K562 (cell line): Measurements from ENCODE around the gene ZP1. TPM values are rescaled to one million over a fixed set of nuclear protein-coding genes. Genes with fewer than 3 reads are reported as not detected.

Experiments
- CBFA2T3 ChIP-seq: fragments of 450-650 bp; IDR thresholded peaks from 2 replicates; pipeline ENCODE4 v1.6.1; 2017
- CBX8 ChIP-seq: fragments of 200-600 bp; sonication (generic); IDR thresholded peaks from 2 replicates; pipeline ENCODE4 v1.6.1; 2012; ENCODE audit warnings: borderline replicate concordance, mixed run types, low read depth, mild to moderate bottlenecking, moderate library complexity, mixed read lengths, low read length, control low read depth, inconsistent platforms; ENCODE audit not compliant: poor library complexity, severe bottlenecking; ENCODE audit errors: extremely low read depth
- DPF2 ChIP-seq: fragments of 450-650 bp; IDR thresholded peaks from 2 replicates; pipeline ENCODE4 v1.6.1; 2016
- EP400 ChIP-seq: fragments of 450-650 bp; IDR thresholded peaks from 2 replicates; pipeline ENCODE4 v1.6.1; 2017; ENCODE audit warnings: antibody characterized with exemption, mild to moderate bottlenecking, moderate library complexity
- ESRRB ChIP-seq: fragments of 250-450 bp; sonication (Bioruptor Pico); IDR thresholded peaks from 2 replicates; pipeline ENCODE4 v1.5.0; 2020; ENCODE audit warnings: mild to moderate bottlenecking, moderate library complexity, borderline replicate concordance
- ETV5 ChIP-seq: sonication (generic); formaldehyde crosslinking; IDR thresholded peaks from 2 replicates; pipeline ENCODE4 v1.4.0; 2020; ENCODE audit warnings: low read depth, mild to moderate bottlenecking, missing genetic modification reagents
- HDGF ChIP-seq: fragments of 450-650 bp; IDR thresholded peaks from 2 replicates; pipeline ENCODE4 v1.6.1; 2016
- JUNB ChIP-seq: fragments of 450-650 bp; formaldehyde crosslinking; conservative IDR thresholded peaks from 2 replicates; pipeline ENCODE4 v1.4.0; 2020; ENCODE audit warnings: mild to moderate bottlenecking
- NR0B1 ChIP-seq: fragments of 450-650 bp; IDR thresholded peaks from one replicate; pipeline ENCODE4 v1.6.1; 2018; ENCODE audit warnings: mild to moderate bottlenecking, moderate library complexity; ENCODE audit not compliant: partially characterized antibody
- PHF8 ChIP-seq: fragments of 200-600 bp; sonication (generic); IDR thresholded peaks from 2 replicates; pipeline ENCODE4 v1.6.1; 2012; ENCODE audit warnings: mixed run types, mild to moderate bottlenecking, inconsistent platforms, low read length, moderate library complexity, borderline replicate concordance
- PML ChIP-seq: IDR thresholded peaks from 2 replicates; pipeline ENCODE4 v1.6.1; 2012; ENCODE audit warnings: low read length, inconsistent platforms
- RNF2 ChIP-seq: sonication (generic); IDR thresholded peaks from 2 replicates; pipeline ENCODE4 v1.6.1; 2016
- SREBF2 ChIP-seq: sonication (generic); formaldehyde crosslinking; IDR thresholded peaks from 2 replicates; pipeline ENCODE4 v1.4.0; 2020; ENCODE audit warnings: mild to moderate bottlenecking, missing genetic modification reagents
- TOE1 ChIP-seq, 2 experiments: fragments of 450-650 bp in 1 of 2; sonication (generic) in 1 of 2; formaldehyde crosslinking in 1 of 2; IDR thresholded peaks; 2 replicates each; pipeline versions ENCODE4 v1.7.1 to v1.8.0; 2016 to 2022; ENCODE audit warnings: borderline replicate concordance in 2 of 2, mild to moderate bottlenecking in 2 of 2, antibody characterized with exemption in 1 of 2, inconsistent platforms in 1 of 2, low read depth in 1 of 2, missing genetic modification reagents in 1 of 2, moderate library complexity in 1 of 2
- ZKSCAN1 ChIP-seq: fragments of 150-350 bp; IDR thresholded peaks from 2 replicates; pipeline ENCODE4 v1.6.1; 2016; ENCODE audit warnings: low read depth, low read length
- polyA plus RNA-seq, 8 experiments: library from polyadenylated mRNA; depleted of rRNA in 4 of 8; stranded (reverse) in 5 of 8; unstranded in 3 of 8; fragments of >200 nt; fragmentation: Nextera tagmentation in 2 of 8; fragmentation: Illumina TruSeq in 1 of 8; extraction: Ambion mirVana in 2 of 8; extraction: Trizol in 1 of 8; gene quantifications; 2 replicates each; pipeline versions ENCODE4 v1.2.1 to v1.2.3, GENCODE V29; 2011 to 2014; ENCODE audit warnings: inconsistent platforms in 1 of 8, missing spikeins in 1 of 8
- total RNA-seq, 7 experiments: library from RNA; depleted of rRNA in 6 of 7; stranded (reverse); fragments of >200 nt in 6 of 7; fragmentation: Illumina TruSeq in 2 of 7; extraction: Trizol in 2 of 7; gene quantifications; 2 replicates each; pipeline versions ENCODE4 v1.2.1 to v1.2.3, GENCODE V29; 2011 to 2021; ENCODE audit warnings: low replicate concordance in 1 of 7
- TF ChIP-seq, protein P1 (sequence below), 2 experiments: IDR thresholded peaks; 2 replicates each; pipeline ENCODE4 v1.6.1; 2012; ENCODE audit warnings: improper control_type of control experiment in 2 of 2, low read depth in 2 of 2, low read length in 2 of 2, borderline replicate concordance in 1 of 2
- TF ChIP-seq, protein P2 (sequence below): fragments of 250-450 bp; sonication (Bioruptor Pico); IDR thresholded peaks from 2 replicates; pipeline ENCODE4 v1.8.0; 2022; ENCODE audit warnings: inconsistent platforms

The ZP1 gene
- total and polyA plus RNA-seq, 9 of the 15 experiments (the other 6 are each of a cell fraction or from before 2014, with no cell fraction given) = 0.11 to 0.15 TPM; not detected in 7

DNA sequence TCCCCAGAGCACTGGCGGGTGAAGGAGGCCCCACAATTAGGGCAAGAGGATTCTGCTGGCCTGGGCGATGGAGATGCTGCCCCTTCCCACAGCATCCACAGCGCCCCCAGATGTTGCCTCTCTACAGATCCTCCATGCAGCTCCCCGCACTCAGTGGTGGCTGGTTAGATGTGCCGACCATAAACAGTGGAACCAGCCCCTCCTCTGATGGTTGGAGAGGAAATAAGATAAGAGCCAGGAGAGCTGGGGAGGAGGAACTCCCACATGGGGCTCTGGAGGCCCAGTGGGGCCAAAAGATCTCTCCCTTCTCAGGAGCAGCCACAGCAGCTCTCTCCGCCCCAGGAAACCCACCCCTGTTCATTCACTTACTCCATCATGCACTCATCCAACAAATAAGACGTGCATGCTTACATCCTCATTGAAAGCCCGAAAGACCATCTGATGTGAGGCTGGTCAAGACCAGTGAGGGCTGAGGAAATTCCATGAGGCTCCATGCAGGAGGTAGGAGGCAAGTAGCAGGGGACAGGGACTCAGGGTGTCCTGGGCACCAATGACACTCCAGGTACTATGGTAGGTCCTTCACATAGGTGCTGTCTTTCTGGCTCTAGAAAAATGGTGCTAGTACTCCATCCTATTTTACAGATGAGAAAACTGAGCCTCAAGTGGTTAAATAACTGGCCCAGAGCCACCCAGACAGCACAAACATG is 13.0 kb upstream of the ZP1 start (continued):
- 0 out of 2 replicates have a peak, but pooled peaks have one; percentile 26 for TF ChIP-seq HDGF
- no peak for TF ChIP-seq JUNB
- peak; percentile 35; the same call in 1 of the 2 replicates for TF ChIP-seq PHF8
- TF ChIP-seq ETV5 (CRISPR knock-in tag) = peak; percentile 46; the same call in 1 of the 2 replicates
- TF ChIP-seq RNF2 = peak; percentile 78; the same call in 1 of the 2 replicates
- no peak for TF ChIP-seq ESRRB (CRISPR knock-in tag)
- peak; percentile 41; the same call in 1 of the 2 replicates for TF ChIP-seq EP400
- TF ChIP-seq PML = no peak
- TF ChIP-seq NR0B1 = no peak
- TF ChIP-seq, protein P1, sequence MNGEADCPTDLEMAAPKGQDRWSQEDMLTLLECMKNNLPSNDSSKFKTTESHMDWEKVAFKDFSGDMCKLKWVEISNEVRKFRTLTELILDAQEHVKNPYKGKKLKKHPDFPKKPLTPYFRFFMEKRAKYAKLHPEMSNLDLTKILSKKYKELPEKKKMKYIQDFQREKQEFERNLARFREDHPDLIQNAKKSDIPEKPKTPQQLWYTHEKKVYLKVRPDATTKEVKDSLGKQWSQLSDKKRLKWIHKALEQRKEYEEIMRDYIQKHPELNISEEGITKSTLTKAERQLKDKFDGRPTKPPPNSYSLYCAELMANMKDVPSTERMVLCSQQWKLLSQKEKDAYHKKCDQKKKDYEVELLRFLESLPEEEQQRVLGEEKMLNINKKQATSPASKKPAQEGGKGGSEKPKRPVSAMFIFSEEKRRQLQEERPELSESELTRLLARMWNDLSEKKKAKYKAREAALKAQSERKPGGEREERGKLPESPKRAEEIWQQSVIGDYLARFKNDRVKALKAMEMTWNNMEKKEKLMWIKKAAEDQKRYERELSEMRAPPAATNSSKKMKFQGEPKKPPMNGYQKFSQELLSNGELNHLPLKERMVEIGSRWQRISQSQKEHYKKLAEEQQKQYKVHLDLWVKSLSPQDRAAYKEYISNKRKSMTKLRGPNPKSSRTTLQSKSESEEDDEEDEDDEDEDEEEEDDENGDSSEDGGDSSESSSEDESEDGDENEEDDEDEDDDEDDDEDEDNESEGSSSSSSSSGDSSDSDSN (IDR thresholded peaks at IDR 0.05; ENCODE audit: borderline replicate concordance in 1 of 2, low read depth in 2 of 2, low read length in 2 of 2) = 0 out of 4 replicates have a peak, but pooled peaks of 1 of the 2 experiments have one; percentile 54
- TF ChIP-seq CBX8 = no peak
- TF ChIP-seq, protein P2, sequence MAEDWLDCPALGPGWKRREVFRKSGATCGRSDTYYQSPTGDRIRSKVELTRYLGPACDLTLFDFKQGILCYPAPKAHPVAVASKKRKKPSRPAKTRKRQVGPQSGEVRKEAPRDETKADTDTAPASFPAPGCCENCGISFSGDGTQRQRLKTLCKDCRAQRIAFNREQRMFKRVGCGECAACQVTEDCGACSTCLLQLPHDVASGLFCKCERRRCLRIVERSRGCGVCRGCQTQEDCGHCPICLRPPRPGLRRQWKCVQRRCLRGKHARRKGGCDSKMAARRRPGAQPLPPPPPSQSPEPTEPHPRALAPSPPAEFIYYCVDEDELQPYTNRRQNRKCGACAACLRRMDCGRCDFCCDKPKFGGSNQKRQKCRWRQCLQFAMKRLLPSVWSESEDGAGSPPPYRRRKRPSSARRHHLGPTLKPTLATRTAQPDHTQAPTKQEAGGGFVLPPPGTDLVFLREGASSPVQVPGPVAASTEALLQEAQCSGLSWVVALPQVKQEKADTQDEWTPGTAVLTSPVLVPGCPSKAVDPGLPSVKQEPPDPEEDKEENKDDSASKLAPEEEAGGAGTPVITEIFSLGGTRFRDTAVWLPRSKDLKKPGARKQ (CRISPR knock-in tag) = no peak
- TF ChIP-seq SREBF2 (CRISPR knock-in tag) = no peak
- no peak; the same call in 1 of the 2 replicates for TF ChIP-seq TOE1 (IDR thresholded peaks at IDR 0.05; ENCODE audit: borderline replicate concordance)
- no peak for TF ChIP-seq TOE1 (CRISPR knock-in tag; IDR thresholded peaks at IDR 0.05; ENCODE audit: borderline replicate concordance, low read depth)
- TF ChIP-seq DPF2 = peak; percentile 80
- peak; percentile 51; the same call in 1 of the 2 replicates for TF ChIP-seq CBFA2T3
- peak; percentile 46 for TF ChIP-seq ZKSCAN1
